Effector CD8-positive, alpha-beta T cell (primary cell): Measurements from ENCODE around the gene B4GALT3.

Source experiments
- DNase-seq: peaks from one replicate; lab custom pipeline; 2025; lab: John Stamatoyannopoulos, UW

The B4GALT3 gene

GRCh38 chr1:161162806-161163205 is 14.5 kb downstream of the B4GALT3 start:
- DNase-seq = no peak

DNA sequence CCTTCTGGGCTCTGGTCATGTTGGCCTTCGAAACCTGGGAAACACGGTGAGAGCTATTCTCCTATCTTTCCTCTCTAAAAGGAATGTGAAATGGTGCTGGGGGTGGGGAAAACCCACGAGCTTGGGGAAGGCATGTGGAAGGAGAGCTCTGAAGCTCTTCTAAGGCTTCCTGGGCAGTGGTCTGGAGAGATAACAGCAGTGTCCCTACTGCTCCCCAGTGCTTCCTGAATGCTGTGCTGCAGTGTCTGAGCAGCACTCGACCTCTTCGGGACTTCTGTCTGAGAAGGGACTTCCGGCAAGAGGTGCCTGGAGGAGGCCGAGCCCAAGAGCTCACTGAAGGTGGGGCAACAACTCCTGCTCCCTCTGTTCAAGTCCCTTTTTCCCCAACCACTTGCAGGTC is 15.3 kb downstream of the B4GALT3 start:
- DNase-seq = no peak

- DNase-seq = no peak
These were observed 15.7 kb downstream of the B4GALT3 start for GRCh38 chr1:161161652-161162051.

- no peak for DNase-seq
These were observed 16.6 kb downstream of the B4GALT3 start for GRCh38 chr1:161160671-161161145.

DNA sequence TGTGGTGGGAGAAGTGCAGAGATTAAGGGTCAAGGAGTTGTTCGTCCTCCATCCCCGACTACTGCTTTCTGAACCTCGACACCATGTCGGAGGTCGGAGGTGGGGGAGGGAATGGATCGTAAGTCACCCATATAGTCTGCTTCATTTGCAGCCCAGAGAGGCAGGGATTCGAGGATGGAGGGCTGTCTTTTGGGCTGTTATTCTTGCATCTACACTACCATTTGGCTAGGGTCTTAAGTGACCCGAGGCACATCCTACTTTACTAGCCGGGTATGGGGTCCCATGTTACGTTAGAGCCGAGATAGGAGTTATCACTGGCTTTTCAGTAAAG is 17.4 kb downstream of the B4GALT3 start:
- DNase-seq = no peak

DNA sequence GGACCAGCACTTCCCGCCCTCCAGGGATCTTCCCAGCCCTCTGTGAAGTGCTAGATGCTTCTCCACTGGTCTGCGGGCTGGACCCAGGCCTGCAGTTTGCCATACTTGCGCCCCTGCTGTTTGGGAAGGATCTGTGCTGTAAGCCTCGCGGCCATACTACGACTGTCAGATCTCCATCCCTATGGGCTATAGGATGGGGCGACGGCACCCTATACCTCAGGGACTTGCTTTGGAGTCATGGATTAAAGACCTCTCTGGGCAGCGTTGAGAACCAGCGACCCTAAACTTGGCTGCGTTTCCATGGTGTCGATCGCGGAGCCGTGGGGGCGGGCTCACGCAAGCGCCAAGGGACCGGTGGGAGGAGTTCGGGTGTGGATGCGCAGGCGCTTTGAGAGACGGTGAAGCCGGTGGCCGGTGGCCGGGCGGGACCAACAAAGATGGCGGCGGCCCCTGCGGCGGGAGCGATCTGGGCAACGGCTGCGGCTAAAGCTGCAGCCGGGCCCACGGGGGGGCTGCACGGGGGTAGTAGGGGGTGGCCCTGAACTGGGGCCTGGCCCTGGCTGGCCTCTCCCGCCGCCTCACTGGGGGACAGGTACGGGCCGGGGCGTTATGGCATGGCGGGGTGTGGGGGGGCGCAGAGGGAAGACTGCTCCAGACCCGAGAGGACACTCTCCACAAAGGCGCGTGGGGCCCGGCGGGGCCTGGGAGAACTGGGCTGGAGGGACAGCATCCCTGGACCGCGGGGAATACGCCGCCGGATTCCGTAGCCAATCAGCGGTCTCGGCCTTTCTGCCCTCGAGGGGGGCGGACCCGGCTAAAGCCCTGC is 18.0 kb downstream of the B4GALT3 start, which contains the start of gene USP21:
USP21 (plus strand) TSS at position 414 of the 826 bp plus-strand sequence. CDS start 1,141 bp downstream, outside the sequence.
- DNase-seq = peak; percentile 86

DNA sequence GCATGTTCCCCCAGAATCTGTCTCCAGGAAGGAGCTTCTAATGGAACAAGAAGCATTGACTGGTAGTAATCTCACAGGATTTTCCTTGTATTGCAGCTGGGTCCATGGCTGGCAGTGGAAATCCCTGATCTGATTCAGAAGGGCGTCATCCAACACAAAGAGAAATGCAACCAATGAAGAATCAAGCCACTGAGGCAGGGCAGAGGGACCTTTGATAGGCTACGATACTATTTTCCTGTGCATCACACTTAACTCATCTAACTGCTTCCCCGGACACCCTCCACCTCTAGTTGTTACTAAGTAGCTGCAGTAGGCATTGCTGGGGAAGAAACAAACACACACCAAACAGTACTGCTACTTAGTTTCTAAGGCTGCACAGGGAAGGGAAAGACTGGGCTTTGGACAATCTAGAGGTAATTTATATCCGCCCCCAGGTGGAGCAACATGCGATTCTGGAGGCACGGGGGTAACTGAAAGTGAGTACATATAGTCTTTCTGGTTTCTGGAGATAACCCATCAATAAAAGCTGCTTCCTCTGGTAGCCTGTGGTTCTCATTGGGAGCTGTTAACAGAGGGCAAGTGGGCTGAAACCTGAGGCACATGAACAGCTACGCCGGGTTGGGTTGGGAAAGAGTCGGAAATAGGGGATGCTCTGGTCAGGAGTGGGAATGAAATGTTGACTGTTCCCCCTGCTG is 18.8 kb downstream of the B4GALT3 start:
- no peak for DNase-seq

DNA sequence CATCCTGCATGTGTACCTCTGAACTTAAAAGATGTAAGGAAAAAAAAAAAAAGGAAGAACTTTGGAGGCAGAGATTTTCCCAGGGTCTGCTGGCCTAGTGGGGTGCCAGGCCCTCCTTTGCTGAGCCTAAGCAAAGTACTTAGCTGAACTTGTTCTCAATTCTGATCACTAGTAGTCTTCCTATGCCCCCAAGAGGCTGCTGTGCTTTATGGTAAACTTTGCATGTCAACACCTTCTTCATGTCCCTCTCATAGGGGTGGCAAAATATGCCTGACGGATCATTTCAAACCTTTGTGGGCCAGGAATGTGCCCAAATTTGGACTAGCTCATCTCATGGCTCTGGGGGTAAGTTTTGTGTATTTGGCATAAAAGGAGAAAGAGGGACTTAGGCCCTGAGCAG is 19.4 kb downstream of the B4GALT3 start:
- no peak for DNase-seq

GRCh38 chr1:161153682-161154337 is 23.5 kb downstream of the B4GALT3 start, which contains the start of gene UFC1:
UFC1 (plus strand) TSS chr1:161153978; CDS start chr1:161153998, 20 bp downstream.
- peak; percentile 72 for DNase-seq

- DNase-seq = no peak
These were observed 24.1 kb downstream of the B4GALT3 start for GRCh38 chr1:161153176-161153575.

GRCh38 chr1:161145832-161146231 is 31.5 kb downstream of the B4GALT3 start:
- no peak for DNase-seq

GRCh38 chr1:161140755-161141400 is 36.4 kb downstream of the B4GALT3 start:
- no peak for DNase-seq

GRCh38 chr1:161139766-161140165 is 37.5 kb downstream of the B4GALT3 start:
- peak; percentile 6 for DNase-seq

GRCh38 chr1:161138431-161138830 is 38.9 kb downstream of the B4GALT3 start:
- no peak for DNase-seq

GRCh38 chr1:161137881-161138280 is 39.4 kb downstream of the B4GALT3 start:
- DNase-seq = no peak

DNA sequence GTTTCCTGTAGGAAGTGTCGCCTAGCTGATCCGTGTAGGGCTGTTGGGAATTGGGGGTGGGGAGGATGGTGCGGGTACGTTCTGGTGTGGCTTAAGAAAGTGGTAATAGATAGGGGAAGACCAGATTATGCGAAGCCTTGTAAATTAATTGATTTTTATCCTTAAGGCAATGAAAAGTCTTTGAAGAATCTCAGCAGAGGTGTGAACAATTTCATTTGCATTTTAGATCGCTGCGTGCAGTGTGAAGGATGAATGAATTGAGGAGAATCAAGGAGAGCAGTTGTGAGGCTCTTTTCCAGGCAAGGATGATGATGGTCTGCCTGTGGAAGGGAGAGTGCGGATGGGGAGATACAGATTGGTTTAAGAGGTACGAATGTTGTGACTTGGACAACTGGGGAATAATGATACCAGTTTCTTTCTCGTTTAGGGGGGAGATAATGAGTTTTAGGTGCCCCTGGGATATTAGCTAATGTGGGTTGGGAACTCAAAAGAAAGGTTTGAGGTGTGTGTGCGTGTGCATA is 44.0 kb downstream of the B4GALT3 start:
- DNase-seq = no peak

DNA sequence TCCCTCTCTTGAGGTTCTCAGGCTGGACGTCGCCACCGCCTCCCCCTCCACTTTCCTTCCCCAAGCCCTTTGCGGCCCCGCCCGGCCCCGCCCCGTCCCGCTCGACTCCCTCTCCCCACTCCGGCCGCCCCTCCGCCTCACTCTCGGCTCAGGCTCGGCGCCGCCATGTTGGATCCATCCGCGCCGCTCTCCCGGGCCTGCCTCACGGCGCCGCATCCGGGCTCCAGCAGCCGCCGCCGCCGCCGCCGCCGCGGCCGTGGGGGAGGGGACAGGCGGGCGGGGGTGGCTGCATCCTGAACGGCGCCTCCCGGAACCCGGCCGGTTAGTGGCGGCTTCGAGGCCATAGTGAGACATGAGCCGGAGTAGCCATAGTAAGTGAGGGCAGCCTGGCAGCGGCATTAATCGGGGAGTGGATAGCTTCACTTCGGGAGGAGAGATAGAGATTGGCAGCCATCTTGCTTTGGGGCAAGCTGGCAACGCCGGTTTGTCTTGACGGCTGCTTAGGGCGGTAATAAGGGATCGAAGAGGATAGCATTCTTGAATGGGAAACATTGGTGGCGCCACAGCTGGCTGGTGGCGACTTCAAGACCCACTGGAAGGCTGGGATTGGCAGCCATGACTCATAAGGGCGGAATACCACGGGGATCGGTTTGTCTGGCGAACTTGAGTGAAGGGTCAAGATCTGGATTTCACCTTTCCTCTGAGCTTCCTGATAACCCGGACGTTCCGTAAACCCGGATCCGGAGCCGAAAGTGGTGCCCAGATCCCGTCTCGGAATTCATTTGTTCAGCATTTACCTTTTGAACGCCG is 44.7 kb downstream of the B4GALT3 start, which contains the start of gene DEDD:
DEDD (minus strand) TSS at position 258 of the 810 bp plus-strand sequence. CDS start 8,205 bp downstream, outside the sequence.
- peak; percentile 78 for DNase-seq

GRCh38 chr1:161131523-161132409 is 45.5 kb downstream of the B4GALT3 start:
- no peak for DNase-seq

GRCh38 chr1:161130266-161130665 is 47.0 kb downstream of the B4GALT3 start:
- DNase-seq = no peak
